Measurements from ENCODE around the gene MLLT3. TPM values are rescaled to one million over a fixed set of nuclear protein-coding genes. Genes with fewer than 3 reads are reported as not detected.

MLLT3 gene
- total RNA-seq, 1 donor from 2014 or later: 3.8 TPM

DNA sequence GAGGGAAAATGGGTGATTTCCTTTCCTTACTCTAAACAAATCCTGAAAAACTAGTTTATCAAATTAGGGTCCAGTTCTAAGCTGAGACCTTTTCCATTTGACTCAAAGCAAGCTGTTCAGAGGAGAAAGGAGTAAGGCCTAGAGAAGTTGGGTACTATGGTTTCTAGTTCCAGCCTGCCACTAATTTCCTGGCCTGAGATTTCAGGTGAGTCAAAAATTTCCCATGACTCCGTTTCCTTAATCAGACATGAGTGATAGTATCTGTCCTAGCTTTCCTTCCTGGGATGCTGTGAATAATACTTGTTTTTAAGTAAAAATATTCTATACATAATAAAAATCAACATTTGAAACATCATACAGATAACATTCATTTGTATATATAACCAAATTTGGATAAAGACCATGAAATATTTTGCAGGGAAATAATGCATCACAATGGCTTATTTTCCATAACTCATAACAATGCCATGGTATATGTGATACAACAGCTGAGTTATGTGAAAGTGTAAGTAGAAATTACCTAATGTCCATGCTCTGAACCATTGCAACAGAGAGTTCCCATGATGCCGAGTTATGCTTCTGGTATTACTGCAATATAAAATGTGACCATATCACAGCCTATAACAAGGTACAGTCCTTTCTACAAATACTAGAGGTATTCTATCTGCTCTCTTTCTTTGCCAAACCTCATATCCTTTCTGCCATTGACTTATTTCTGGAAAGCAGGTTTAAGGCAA lies 142.7 kb downstream of the MLLT3 start:
- peak; percentile 4 to 29 for DNase-seq (ENCODE audit: low read depth in 2 of 2)

DNA sequence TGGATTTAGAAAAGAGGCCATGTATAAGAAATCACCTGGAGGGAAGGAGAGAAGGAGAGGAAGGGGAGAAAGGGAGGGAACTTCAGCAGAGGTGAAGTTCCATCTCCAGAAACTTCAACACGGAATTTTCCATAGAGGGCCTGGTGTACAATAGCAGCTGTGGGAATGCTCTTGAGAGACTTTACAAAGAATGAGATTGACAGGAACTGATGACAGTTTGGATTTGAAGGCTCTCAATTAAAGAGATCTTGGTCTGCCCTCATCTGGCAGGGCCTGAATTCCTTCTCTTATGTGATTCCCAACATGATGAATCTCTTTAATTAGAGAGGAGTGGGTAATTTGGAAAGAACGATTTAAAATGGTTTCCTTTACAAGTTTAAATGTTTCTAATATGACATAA lies 143.5 kb downstream of the MLLT3 start:
- peak in 1 of 2 donors; percentile 14 for DNase-seq (ENCODE audit: low read depth in 2 of 2)

DNA sequence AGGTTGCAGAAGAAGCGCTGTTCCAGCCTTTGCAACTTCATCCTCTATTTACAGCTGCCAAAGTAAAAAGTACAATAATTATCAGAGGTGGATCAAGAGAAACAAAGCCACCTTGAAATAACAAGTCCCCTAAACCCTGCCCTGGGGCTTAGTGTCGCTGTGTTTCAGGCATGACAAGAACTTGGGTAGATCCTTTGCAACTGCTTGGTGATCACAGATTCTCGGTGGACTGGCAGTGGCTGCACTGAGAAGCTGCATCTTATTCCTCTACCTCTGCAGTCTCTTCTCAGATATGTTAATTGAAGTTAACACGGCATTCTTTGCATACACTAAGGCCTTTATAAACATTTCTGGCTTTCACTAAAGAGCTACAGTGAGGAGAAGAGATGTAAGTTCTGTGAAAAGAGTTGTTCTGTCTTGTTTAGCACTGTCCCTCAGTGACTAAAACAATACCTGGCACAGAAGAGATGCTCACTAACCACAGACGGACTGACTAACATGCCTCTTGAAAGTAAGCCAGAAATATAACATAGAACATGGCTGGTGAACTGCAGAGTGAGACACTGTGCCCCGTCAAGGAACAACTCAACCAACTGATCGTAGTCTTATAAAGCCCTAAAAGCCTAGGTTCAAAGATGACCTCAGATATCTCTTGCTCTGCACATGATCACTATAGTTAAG lies 144.2 kb downstream of the MLLT3 start:
- no peak for DNase-seq (ENCODE audit: low read depth in 2 of 2)

DNA sequence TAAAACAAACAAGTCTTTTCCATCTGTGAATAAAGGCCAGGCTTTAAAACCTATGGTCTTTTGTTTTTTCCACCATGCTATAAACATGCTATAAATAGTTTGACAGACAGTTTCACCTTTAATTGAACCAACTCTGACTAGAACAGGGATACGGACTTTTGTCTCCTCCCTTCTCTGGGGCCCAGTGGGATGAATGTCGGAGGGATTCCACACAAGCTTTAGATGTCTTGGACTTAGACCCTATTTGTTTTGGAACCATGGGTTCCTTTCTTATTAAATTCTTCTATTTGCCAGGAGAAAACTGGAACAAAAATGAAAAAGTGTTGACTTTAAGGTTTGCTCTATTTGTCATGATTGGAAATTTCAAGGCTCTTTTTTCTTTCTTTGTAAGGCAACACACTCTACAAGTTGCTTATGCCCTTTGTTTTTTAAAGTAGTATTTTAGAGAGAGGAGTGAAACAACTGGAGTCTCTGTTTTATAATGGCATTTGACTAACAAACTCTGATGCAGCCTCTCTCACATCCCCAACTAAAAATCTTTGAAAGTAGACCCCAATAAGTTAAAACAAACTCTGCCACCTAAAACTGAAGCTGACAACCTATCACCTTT lies 145.3 kb downstream of the MLLT3 start:
- DNase-seq (ENCODE audit: low read depth in 2 of 2): peak in 1 of 2 donors; percentile 41

DNA sequence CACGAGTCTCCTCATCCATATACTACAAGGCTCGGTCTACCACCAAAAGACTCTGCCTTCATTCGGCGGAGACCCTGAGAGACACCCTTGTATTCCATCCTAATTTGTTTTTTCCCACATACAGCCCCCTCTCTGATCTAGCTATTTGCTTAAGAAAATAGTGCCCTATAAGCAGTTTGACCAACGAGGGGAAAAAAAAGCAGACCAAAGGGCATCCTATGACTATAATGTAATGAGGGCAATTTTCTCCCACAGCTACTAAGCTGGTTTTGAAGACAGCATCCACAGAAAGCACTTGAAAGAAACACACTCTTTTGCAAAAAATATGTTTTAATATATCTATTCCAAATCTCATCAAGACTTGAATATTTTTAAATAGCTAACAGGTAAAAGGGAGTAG lies 147.8 kb downstream of the MLLT3 start:
- no peak for DNase-seq (ENCODE audit: low read depth in 2 of 2)

DNA sequence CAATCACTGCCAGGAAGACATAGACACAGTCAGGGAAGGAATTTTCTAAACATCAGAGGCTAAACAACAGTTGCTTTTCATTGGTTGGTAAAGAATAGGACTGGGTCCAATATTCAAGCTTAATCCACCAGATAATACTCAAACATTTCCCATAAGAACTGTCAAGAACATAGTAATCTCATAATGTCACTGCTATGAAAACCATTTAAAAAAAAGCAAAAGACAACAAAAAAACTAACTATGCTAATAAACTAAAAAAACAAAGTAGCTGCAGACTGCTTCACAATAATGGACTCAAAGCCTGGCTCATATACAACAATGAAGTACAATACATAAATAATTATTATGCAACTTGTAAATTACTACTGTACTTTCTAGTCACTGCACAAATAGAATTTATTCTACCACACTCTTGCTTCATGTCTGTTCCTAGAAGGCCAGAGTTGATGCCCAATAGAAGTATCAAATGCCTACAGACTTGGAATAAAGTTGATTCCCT lies 148.7 kb downstream of the MLLT3 start:
- DNase-seq (ENCODE audit: low read depth in 2 of 2): no peak

DNA sequence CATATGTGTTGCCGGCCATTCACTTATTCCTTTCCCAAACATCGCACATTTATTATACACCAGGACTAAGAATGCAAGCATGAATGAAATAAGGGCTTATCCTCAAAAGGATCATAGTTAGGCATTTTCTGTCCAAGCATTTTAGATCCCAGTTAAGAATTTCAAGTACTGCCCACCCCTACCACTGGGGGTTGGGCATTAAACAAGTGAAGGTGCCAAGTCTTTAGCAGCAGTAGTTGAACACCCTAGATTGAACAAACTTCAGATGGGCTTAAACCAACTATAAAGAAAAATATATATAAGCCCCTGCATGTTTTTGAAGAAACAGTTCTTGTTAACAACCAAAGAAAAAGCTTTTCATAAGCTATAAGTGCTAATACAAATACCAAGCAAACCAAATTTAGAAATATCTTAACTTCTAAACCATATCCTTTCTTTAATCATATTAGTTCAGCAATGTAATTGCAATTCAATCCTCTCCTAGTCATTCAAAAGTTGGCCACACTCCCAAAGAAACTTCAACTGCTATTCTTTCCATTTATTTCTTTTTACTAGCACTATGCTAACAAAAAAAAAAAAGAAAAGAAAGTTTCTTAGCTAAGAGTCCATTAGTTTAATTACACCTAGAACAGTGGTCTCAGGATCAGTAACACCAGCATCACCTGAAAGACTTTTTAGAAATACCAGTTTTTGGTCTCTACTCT lies 149.8 kb downstream of the MLLT3 start:
- DNase-seq (ENCODE audit: low read depth in 2 of 2): no peak

DNA sequence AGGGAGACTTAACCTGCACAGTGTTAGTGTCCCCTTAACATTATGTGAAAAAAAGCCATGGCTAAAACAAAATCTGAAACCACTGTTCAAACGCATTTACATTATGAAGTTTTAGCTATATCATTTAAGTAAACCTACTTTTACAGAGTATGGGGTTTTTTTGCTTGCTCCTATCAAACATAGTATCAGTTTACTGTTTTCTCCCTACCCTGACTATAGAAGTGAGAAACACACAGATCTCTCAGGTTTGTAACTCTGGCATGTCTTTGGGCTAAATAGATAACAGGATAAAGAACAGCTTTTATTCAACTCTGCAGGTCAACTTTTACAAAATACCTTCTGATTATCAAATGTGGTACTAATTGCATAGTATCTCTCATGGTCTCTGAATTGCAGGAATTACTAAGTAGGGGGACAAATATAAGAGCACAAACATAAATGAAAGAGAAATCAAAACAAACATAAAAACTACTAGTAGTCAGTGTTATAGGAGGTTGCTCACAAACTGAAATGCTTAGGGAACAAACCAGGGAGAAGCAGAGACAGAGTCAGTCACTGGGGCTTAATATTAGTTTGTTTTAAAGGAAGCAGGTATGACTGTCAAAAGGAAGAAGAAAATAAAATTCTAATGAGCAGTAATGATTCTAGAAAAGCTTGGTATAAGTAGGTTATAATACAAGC lies 155.8 kb downstream of the MLLT3 start:
- no peak for DNase-seq (ENCODE audit: low read depth in 2 of 2)

DNA sequence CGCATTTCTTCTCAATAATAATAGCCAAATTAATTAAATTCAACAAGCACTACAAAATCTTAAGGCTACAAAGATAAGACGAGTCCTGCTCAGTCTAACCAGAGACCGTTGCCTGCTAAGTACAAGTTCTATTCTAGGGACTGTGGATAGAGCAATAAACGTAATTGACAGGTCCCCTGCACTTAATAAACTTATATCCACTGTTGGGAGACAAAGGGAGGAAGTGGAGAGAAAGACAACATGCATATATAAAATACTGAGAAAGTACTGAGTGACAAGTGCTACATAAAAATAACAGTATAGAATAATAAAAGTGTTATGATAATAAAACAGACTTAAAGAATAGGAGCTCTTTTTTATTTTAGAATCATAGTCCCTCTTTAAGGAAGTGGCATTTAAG lies 158.1 kb downstream of the MLLT3 start:
- DNase-seq (ENCODE audit: low read depth in 2 of 2): no peak

DNA sequence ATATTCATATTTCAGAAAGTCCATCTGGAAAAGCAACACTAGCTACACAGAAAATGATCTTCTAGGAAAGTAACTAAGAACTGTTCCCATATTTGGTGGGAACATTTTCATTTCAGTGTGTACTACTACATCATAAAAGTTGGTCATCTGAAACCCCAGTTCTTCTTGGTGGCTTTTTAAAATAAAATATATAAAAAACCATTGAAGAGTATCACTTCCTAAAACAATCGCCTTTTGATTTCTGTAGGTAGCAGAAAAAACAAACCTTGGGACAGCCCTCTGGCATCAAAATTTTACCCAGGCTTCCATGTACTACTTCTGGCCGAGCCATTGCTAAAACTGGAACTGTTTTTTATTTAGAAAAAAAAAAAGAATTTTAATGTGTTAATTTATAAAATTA lies 158.5 kb downstream of the MLLT3 start:
- DNase-seq (ENCODE audit: low read depth in 2 of 2): no peak

DNA sequence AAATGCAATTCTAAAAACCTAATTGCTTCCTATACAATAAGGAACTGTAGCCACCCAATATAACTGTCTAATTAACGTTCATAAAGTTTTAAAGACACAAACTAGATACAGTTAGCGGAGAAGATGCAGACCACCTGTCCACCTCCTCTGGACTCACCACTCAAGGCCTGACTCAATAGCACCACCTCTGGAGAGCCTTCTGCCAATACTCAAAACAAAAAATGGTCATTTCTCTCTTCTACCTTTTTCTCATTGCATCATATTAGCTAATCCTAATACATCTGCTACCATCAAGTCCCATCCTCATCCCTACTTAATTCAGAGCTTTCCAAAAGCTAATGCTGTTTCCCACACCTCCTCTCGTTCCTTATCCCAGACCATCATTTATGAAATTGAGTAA lies 159.9 kb downstream of the MLLT3 start:
- no peak for DNase-seq (ENCODE audit: low read depth in 2 of 2)

DNA sequence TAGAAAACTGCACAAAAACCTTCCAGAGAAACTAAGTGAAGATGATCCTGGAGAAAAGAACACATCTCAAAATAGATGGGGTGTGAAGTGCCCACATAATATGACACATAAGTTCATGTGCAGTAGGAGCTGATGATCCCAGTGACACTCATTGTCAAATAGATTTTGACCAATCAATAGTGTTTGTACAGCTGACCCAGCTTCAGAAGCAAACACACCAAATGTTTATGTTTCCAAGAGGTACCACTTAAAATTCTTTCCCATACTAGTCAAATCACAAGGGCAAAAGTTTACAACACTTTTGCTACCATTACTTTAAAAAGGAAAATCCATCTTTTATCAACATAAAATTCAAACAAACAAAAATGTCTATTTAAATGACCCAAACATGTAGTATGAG lies 175.0 kb downstream of the MLLT3 start:
- no peak for DNase-seq (ENCODE audit: low read depth in 2 of 2)

DNA sequence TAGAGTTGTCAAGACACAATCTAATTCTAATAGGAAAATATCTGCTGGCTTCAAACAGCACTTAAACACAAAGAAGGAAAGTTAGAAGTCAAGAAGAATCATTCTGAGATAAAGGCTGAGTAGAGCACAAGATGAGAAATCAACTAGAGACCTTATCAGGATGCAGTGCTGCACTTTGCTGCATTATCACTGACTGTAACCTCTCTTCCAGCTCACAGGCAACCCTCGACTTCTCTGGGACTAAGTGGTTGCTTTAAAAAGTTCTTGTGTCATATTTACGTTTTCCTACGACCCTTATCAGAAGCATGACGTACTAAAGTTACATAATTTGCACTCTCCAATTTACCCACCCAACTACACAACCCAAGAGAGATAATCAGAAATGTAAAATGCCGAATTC lies 176.1 kb downstream of the MLLT3 start:
- DNase-seq (ENCODE audit: low read depth in 2 of 2): no peak

DNA sequence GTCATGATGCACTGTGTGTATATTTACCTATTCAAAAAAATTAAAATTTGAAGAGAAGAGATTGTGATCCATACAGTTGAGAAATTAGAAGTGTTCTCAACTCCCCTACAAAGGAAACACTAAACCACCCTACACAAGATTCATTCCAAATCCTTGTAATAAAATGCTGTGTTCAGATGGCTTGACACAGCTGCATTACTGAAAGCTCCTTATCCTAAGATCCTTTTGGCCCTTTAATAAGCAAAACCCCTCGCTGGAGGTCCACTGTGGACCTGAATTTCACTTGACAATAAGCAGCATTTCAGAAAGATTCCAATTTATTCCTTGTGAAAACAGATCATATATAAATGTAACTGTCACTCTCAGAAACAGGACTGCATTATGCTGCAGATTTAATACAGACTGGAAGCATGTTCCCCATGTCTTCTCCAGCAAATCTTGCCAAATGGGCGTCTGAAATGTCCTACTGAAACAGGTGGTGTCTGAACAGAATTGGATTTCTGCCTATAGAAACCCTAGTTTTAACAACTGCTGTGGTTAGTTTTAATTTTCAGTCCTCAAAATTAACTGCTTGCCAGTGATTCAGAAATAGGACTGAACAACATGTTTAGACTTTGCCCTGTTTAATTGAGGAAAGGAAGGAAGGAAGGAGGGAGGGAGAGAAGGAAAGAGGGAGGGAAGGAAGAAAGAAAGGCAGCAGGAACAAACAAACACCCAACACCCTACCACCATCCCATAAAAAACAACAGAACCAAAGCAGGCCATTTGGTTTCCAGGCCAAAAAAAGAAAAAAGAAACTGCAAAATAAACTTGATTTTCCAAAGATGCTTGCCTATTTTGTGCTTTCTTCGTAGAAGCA lies 179.6 kb downstream of the MLLT3 start:
- DNase-seq (ENCODE audit: low read depth in 2 of 2): no peak

DNA sequence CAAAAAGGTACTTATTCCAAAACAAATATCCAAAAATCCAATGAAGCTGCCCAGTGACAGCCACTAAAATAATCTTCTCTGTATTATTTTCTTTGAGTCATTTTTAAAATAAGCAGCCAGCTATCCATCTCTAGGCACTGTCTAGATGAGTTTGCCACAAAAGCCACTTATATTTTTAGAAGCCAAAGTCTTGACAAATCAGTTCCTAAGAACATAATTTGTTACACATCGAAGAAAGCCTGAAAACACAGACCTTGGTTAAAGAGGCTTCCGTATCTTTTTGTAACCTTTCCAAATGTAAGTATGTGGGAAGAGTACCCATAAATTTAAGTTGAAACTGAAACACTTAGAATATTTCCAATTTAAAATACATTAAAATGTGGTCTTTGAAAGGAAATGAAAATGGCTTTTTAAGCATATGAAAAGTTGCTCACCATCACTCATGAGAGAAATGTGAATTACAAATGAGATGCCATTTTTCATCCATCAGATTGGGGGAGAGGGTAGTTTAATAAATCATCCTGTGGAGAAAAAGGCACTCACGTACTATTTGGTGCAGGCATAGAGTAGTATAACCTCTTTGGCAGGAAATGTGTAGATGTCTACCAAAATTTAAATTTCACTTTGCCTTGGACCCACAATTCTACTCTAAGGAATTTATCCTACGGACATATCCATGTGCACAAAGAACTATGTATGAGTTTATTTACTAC lies 180.4 kb downstream of the MLLT3 start:
- DNase-seq (ENCODE audit: low read depth in 2 of 2): no peak

DNA sequence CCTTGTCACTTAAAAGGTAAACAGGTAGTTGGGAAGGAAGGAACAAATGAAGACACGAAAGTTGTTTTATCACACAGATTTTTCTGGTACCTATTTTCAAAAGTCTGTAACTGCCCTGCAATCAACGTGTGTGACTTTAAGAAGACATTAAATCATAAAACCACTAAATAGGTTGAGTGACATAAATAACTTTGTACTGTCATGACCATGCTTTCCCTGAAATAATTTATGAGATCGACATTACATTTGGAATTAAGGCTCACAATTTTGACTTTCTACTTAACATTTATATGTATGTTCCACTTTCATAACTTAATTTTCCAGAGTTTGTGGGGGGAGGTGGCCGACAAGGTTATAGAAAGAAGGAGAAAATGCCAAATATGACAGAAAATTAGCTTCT lies 181.1 kb downstream of the MLLT3 start:
- no peak for DNase-seq (ENCODE audit: low read depth in 2 of 2)

DNA sequence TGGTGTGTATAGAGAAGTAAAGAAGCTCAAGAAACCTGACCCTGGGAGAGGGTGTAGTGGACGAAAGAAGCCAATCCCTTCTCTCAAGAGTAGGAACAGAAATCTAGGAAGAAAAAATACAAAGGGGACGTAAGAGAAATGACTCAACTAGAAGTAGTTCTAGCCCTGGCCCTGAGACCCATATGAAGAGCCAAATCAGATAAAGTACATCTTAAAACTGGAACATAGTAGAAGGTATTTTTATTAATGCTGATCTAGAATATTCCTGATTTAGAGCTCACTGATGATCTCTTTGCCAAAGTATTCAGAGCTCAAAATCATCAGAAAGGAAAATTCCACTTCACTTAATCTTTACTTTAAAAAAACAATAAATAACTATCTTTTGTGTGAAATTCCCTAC lies 184.8 kb downstream of the MLLT3 start:
- peak in 1 of 2 donors; percentile 15 for DNase-seq (ENCODE audit: low read depth in 2 of 2)

DNA sequence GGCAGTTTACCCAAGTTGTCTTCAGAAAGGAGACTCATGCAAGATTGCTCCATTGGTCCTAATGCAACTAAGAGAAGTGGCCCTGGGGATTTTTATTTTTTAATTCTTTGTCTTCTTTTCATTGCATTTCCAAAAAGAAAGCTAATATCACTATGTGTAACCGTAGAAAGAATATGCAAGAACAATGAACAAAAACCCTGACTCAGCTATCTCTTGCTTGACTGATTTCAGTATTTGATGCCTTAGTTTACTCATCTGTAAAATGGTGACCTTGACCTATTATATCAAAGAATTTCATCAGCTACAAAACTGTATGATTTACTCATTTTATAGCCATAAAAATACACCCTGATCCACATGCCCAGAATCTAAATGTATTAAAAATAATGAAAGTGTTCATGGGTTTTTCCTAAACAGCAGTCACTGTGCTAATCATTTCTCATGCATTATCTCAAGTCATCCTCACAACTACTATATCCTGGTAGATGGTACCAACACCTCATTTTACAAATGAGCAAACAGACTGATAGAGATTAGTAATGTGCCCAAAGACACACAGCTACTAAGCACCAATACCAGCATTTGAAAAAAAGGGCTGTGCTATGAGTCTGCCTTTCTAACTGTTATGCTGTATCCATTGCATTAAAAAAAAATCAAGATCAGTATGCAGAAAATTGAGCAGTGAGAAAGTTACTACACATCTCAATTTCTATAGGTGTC lies 185.7 kb downstream of the MLLT3 start:
- no peak for DNase-seq (ENCODE audit: low read depth in 2 of 2)

DNA sequence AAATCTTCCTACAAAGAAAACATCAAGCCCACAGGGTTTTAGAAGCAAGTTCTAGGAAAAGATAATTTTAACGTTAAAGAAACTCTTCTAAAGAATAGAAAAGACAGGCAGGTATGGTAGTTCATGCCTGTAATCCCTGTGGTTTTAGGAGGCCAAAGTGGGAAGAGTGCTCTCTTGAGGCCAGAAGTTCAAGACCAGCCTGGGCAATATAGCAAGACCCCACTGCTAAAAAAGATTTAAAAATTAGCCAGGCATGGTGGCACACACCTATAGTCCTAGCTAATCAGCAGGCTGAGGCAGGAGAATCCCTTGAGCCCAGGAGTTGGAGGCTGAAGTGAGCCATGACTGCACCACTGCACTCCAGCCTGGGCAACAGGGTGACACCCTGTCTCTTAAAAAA lies 193.3 kb downstream of the MLLT3 start:
- no peak for DNase-seq (ENCODE audit: low read depth in 2 of 2)

All from lung microvascular endothelial cell (primary cell).